ENCODE results near the gene TPMT.

The TPMT gene

GRCh38 chr6:18171871-18172270 lies 17.0 kb upstream of the TPMT start:
- no peak for ATAC-seq (ENCODE audit: insufficient read depth, low read depth)
- Histone ChIP-seq H3K36me3 (ENCODE audit: insufficient read depth, low read length) (peaks cover 18% of the 10 kb centered on the region), H2AFZ (ENCODE audit: low read depth, low read length) (no peak overlapping the region), H3K4me2 (ENCODE audit: insufficient read depth, low read length) (no peak overlapping the region), H3K9ac (ENCODE audit: low read depth, low read length) (no peak overlapping the region), H3K27me3 (ENCODE audit: insufficient read depth, low read length, poor library complexity) (no peaks in the 10 kb centered on the region), H3K4me3 (ENCODE audit: low read depth in 1 of 2, low read length in 2 of 2) (no peak overlapping the region), H3K27ac (ENCODE audit: low read length) (no peak overlapping the region), H3K79me2 (ENCODE audit: insufficient read depth, low read length) (no peaks in the 10 kb centered on the region), H4K20me1 (ENCODE audit: insufficient read depth, low read length) (no peaks in the 10 kb centered on the region), H3K9me3 (ENCODE audit: insufficient read depth, low read length, severe bottlenecking) (peaks cover 5% of the 10 kb centered on the region), H3K4me1 (ENCODE audit: insufficient read depth, low read length) (no peaks in the 10 kb centered on the region)
- TF ChIP-seq CTCF (IDR thresholded peaks at IDR 0.05; ENCODE audit: borderline replicate concordance, extremely low read depth, low read length, poor library complexity, severe bottlenecking) (no peak), EZH2 (IDR thresholded peaks at IDR 0.05; ENCODE audit: borderline replicate concordance, low read depth, low read length, severe bottlenecking) (no peak)
- DNase-seq: no peak

GRCh38 chr6:18168264-18168663 lies 13.4 kb upstream of the TPMT start:
- H4K20me1 ChIP-seq (ENCODE audit: insufficient read depth, low read length): no peaks in the 10 kb centered on the region
- no peaks in the 10 kb centered on the region for H3K4me1 ChIP-seq (ENCODE audit: insufficient read depth, low read length)
- H3K79me2 ChIP-seq (ENCODE audit: insufficient read depth, low read length): no peaks in the 10 kb centered on the region
- H3K4me3 ChIP-seq (ENCODE audit: low read depth in 1 of 2, low read length in 2 of 2): no peak overlapping the region
- ATAC-seq (ENCODE audit: insufficient read depth, low read depth) (no peak), DNase-seq (no peak)
- peaks cover 5% of the 10 kb centered on the region for H3K9me3 ChIP-seq (ENCODE audit: insufficient read depth, low read length, severe bottlenecking)
- H3K36me3 ChIP-seq (ENCODE audit: insufficient read depth, low read length): peaks cover 20% of the 10 kb centered on the region
- H3K4me2 ChIP-seq (ENCODE audit: insufficient read depth, low read length): no peak overlapping the region
- H3K27ac ChIP-seq (ENCODE audit: low read length): no peak overlapping the region
- no peak overlapping the region for H2AFZ ChIP-seq (ENCODE audit: low read depth, low read length)
- TF ChIP-seq EZH2 (IDR thresholded peaks at IDR 0.05; ENCODE audit: borderline replicate concordance, low read depth, low read length, severe bottlenecking) (no peak), CTCF (IDR thresholded peaks at IDR 0.05; ENCODE audit: borderline replicate concordance, extremely low read depth, low read length, poor library complexity, severe bottlenecking) (no peak)
- H3K27me3 ChIP-seq (ENCODE audit: insufficient read depth, low read length, poor library complexity): no peaks in the 10 kb centered on the region
- H3K9ac ChIP-seq (ENCODE audit: low read depth, low read length): no peak overlapping the region

- no peak overlapping the region for H3K4me2 ChIP-seq (ENCODE audit: insufficient read depth, low read length)
- H3K79me2 ChIP-seq (ENCODE audit: insufficient read depth, low read length): no peaks in the 10 kb centered on the region
- no peaks in the 10 kb centered on the region for H3K4me1 ChIP-seq (ENCODE audit: insufficient read depth, low read length)
- H4K20me1 ChIP-seq (ENCODE audit: insufficient read depth, low read length): no peaks in the 10 kb centered on the region
- peaks cover 5% of the 10 kb centered on the region for H3K9me3 ChIP-seq (ENCODE audit: insufficient read depth, low read length, severe bottlenecking)
- no peak overlapping the region for H3K27ac ChIP-seq (ENCODE audit: low read length)
- no peak overlapping the region for H3K9ac ChIP-seq (ENCODE audit: low read depth, low read length)
- peaks cover 31% of the 10 kb centered on the region for H3K36me3 ChIP-seq (ENCODE audit: insufficient read depth, low read length)
- ATAC-seq (ENCODE audit: insufficient read depth, low read depth) (no peak; the same call in 2 of the 3 replicates), DNase-seq (no peak)
- no peak overlapping the region for H3K4me3 ChIP-seq (ENCODE audit: low read depth in 1 of 2, low read length in 2 of 2)
- TF ChIP-seq EZH2 (IDR thresholded peaks at IDR 0.05; ENCODE audit: borderline replicate concordance, low read depth, low read length, severe bottlenecking): no peak
- no peak for TF ChIP-seq CTCF (IDR thresholded peaks at IDR 0.05; ENCODE audit: borderline replicate concordance, extremely low read depth, low read length, poor library complexity, severe bottlenecking)
- H2AFZ ChIP-seq (ENCODE audit: low read depth, low read length): no peak overlapping the region
- no peaks in the 10 kb centered on the region for H3K27me3 ChIP-seq (ENCODE audit: insufficient read depth, low read length, poor library complexity)
Observed at GRCh38 chr6:18166312-18167036, 11.6 kb upstream of the TPMT start.

Measured in DND-41 (cell line).